Measurements from ENCODE around the gene HLA-E.

- TF ChIP-seq CTCF (IDR thresholded peaks at IDR 0.05) (no peak), POLR2A (IDR thresholded peaks at IDR 0.05) (no peak), POLR2AphosphoS5 (IDR thresholded peaks at IDR 0.05) (no peak)
Measured at GRCh38 chr6:30470968-30471367, 18.3 kb upstream of the HLA-E start.

Measured in sigmoid colon (tissue), 4 donors.